Liver (tissue), 9 donors: ENCODE measurements around the gene PARP9. TPM values are rescaled to one million over a fixed set of nuclear protein-coding genes. Genes with fewer than 3 reads are reported as not detected.

Experiments
- DNase-seq: peaks from one replicate; pipeline ENCODE4 v3.0.0-alpha.2; 2017; ENCODE audit warnings: low spot score
- H3K27ac ChIP-seq, 2 donors: one replicate each; pipeline ENCODE4 v1.7.0; 2013; ENCODE audit warnings: inconsistent platforms in 2 of 2, low read length in 2 of 2, control low read depth in 1 of 2, low read depth in 1 of 2, mild to moderate bottlenecking in 1 of 2
- H3K27me3 ChIP-seq, 4 donors: one replicate each; pipeline versions ENCODE4 v1.6.1 to v1.7.0; 2013; ENCODE audit warnings: low read length in 3 of 4, inconsistent platforms in 1 of 4, mild to moderate bottlenecking in 1 of 4, moderate library complexity in 1 of 4; ENCODE audit not compliant: control insufficient read depth in 4 of 4, insufficient read depth in 4 of 4
- H3K36me3 ChIP-seq, 4 donors: one replicate each; pipeline versions ENCODE4 v1.6.1 to v1.7.0; 2013; ENCODE audit warnings: low read length in 3 of 4, mild to moderate bottlenecking in 3 of 4, low read depth in 1 of 4, moderate library complexity in 1 of 4; ENCODE audit not compliant: control insufficient read depth in 4 of 4, insufficient read depth in 3 of 4
- H3K4me1 ChIP-seq, 4 donors: one replicate each; pipeline versions ENCODE4 v1.6.1 to v1.7.0; 2013; ENCODE audit warnings: low read length in 3 of 4, mild to moderate bottlenecking in 3 of 4, moderate library complexity in 1 of 4; ENCODE audit not compliant: control insufficient read depth in 4 of 4, insufficient read depth in 4 of 4
- H3K4me3 ChIP-seq, 3 donors: one replicate each; pipeline versions ENCODE4 v1.6.1 to v1.7.0; 2013; ENCODE audit warnings: low read length in 3 of 3, control low read depth in 1 of 3, low read depth in 1 of 3, mild to moderate bottlenecking in 1 of 3
- H3K9ac ChIP-seq, 2 donors: one replicate each; pipeline ENCODE4 v1.7.0; 2013; ENCODE audit warnings: low read length in 2 of 2, mild to moderate bottlenecking in 2 of 2, moderate library complexity in 2 of 2, control low read depth in 1 of 2, low read depth in 1 of 2
- H3K9me3 ChIP-seq, 4 donors: one replicate each; pipeline versions ENCODE4 v1.6.1 to v1.7.0; 2013; ENCODE audit warnings: low read length in 3 of 4; ENCODE audit not compliant: control insufficient read depth in 4 of 4
- ATF3 ChIP-seq: IDR thresholded peaks from 2 replicates; pipeline ENCODE4 v1.6.1; 2016; ENCODE audit warnings: antibody characterized with exemption
- EGR1 ChIP-seq, 2 donors: IDR thresholded peaks; 2 replicates each; pipeline ENCODE4 v1.6.1; 2016 to 2018; ENCODE audit warnings: antibody characterized with exemption in 2 of 2, low read depth in 2 of 2
- FOXA1 ChIP-seq: IDR thresholded peaks from 2 replicates; pipeline ENCODE4 v1.6.1; 2016; ENCODE audit warnings: antibody characterized with exemption
- FOXA2 ChIP-seq: IDR thresholded peaks from 2 replicates; pipeline ENCODE4 v1.6.1; 2016; ENCODE audit warnings: antibody characterized with exemption
- GABPA ChIP-seq, 2 donors: IDR thresholded peaks in 1 of 2; conservative IDR thresholded peaks in 1 of 2; 2 replicates each; pipeline ENCODE4 v1.6.1; 2016; ENCODE audit warnings: antibody characterized with exemption in 2 of 2, mild to moderate bottlenecking in 1 of 2, moderate library complexity in 1 of 2
- HNF4A ChIP-seq, 2 donors: conservative IDR thresholded peaks; 2 replicates each; pipeline ENCODE4 v1.6.1; 2016; ENCODE audit warnings: antibody characterized with exemption in 2 of 2, mild to moderate bottlenecking in 2 of 2
- HNF4G ChIP-seq: IDR thresholded peaks from 2 replicates; pipeline ENCODE4 v1.6.1; 2016; ENCODE audit warnings: antibody characterized with exemption
- JUND ChIP-seq, 2 donors: IDR thresholded peaks; 2 replicates each; pipeline ENCODE4 v1.6.1; 2016; ENCODE audit warnings: antibody characterized with exemption in 2 of 2
- MAX ChIP-seq: IDR thresholded peaks from 2 replicates; pipeline ENCODE4 v1.6.1; 2016; ENCODE audit warnings: antibody characterized with exemption
- NR2F2 ChIP-seq: IDR thresholded peaks from 2 replicates; pipeline ENCODE4 v1.6.1; 2016; ENCODE audit warnings: antibody characterized with exemption
- RAD21 ChIP-seq, 2 donors: IDR thresholded peaks; 2 replicates each; pipeline ENCODE4 v1.6.1; 2016; ENCODE audit warnings: antibody characterized with exemption in 2 of 2, mild to moderate bottlenecking in 2 of 2
- REST ChIP-seq: IDR thresholded peaks from 2 replicates; pipeline ENCODE4 v1.6.1; 2016; ENCODE audit warnings: antibody characterized with exemption, mild to moderate bottlenecking
- RXRA ChIP-seq, 2 donors: IDR thresholded peaks; 2 replicates each; pipeline ENCODE4 v1.6.1; 2017 to 2018; ENCODE audit warnings: antibody characterized with exemption in 2 of 2, mild to moderate bottlenecking in 1 of 2
- SP1 ChIP-seq: IDR thresholded peaks from 2 replicates; pipeline ENCODE4 v1.6.1; 2018; ENCODE audit warnings: antibody characterized with exemption, mild to moderate bottlenecking
- TAF1 ChIP-seq: conservative IDR thresholded peaks from 2 replicates; pipeline ENCODE4 v1.6.1; 2016; ENCODE audit warnings: antibody characterized with exemption, mild to moderate bottlenecking
- YY1 ChIP-seq: IDR thresholded peaks from 2 replicates; pipeline ENCODE4 v1.6.1; 2016; ENCODE audit warnings: antibody characterized with exemption, mild to moderate bottlenecking
- ZBTB33 ChIP-seq: IDR thresholded peaks from 2 replicates; pipeline ENCODE4 v1.6.1; 2016; ENCODE audit warnings: antibody characterized with exemption
- WGBS: extraction: QIAGEN DNeasy Blood & Tissue Kit; methylation state at CpG from one replicate; pipeline ENCODE4 v1.1.7; 2013; 5-methylcytosine and 5-hydroxymethylcytosine counted together
- polyA plus RNA-seq, 2 donors: library from polyadenylated mRNA; stranded (reverse) in 1 of 2; unstranded in 1 of 2; fragments of 200-250 nt in 1 of 2; fragments of >200 nt in 1 of 2; fragmentation: Nextera tagmentation in 1 of 2; extraction: Ambion mirVana in 1 of 2; gene quantifications; one replicate each; pipeline versions ENCODE4 v1.2.1 to v1.2.3, GENCODE V29; 2013 to 2015
- total RNA-seq, 2 donors: library from RNA; depleted of rRNA; stranded (reverse); fragments of >200 nt; gene quantifications; one replicate each; pipeline ENCODE4 v1.2.3, GENCODE V29; 2014
- TF ChIP-seq, protein P1 (sequence below): fragments of 150-350 bp; IDR thresholded peaks from 2 replicates; pipeline ENCODE4 v1.5.1; 2017; ENCODE audit warnings: improper control_type of control experiment, low read depth, low read length; ENCODE audit not compliant: missing input control
- donor health status: healthy.
- donor health status: healthy.
- donor health status: healthy.
- donor health status: healthy.
- donor health status: healthy.

Gene PARP9
- total and polyA plus RNA-seq, 4 donors, result 34.8 to 74.0 (median 48.9) TPM

DNA sequence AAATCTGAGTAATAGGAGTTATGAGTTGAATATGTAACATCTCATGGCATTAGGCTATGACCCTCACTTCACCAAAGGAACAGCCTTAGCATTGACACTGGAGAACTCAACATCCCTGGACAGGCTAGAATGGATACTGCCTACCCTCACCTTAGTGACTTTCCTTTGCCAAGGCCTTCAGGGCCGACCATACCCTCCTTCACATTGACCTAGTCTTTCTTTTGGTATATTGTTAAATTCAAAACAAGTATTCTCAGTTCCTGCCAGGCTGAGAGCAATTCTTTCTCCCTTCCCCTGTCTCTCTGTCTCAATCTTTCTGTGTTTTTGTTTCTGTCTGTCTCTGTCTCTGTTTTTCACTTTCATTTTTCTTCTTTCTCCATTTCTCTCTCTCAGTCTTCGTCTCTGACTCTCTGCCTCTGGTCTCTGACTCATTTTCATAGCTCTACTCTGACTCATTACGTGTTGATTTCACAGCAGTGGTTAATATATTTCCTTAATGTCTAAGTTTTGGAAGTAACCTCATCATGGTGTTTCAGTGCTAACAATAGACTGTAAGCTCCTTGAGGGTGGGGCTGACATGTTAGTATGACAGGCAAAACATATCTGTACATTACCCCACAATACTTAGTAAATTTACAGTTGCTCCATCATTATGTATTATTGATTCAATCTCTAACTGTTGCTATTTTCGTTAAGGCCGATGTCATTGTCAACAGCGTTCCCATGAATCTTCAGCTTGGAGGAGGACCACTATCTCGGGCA is 45.9 kb upstream of the PARP9 start (continued):
- TF ChIP-seq, protein P1, sequence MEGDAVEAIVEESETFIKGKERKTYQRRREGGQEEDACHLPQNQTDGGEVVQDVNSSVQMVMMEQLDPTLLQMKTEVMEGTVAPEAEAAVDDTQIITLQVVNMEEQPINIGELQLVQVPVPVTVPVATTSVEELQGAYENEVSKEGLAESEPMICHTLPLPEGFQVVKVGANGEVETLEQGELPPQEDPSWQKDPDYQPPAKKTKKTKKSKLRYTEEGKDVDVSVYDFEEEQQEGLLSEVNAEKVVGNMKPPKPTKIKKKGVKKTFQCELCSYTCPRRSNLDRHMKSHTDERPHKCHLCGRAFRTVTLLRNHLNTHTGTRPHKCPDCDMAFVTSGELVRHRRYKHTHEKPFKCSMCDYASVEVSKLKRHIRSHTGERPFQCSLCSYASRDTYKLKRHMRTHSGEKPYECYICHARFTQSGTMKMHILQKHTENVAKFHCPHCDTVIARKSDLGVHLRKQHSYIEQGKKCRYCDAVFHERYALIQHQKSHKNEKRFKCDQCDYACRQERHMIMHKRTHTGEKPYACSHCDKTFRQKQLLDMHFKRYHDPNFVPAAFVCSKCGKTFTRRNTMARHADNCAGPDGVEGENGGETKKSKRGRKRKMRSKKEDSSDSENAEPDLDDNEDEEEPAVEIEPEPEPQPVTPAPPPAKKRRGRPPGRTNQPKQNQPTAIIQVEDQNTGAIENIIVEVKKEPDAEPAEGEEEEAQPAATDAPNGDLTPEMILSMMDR, result no peak
- TF ChIP-seq ATF3, result no peak
- no peak for TF ChIP-seq EGR1 (IDR thresholded peaks at IDR 0.05; ENCODE audit: low read depth in 2 of 2)
- no peak for TF ChIP-seq YY1
- no peak for TF ChIP-seq NR2F2
- TF ChIP-seq SP1, result no peak
- TF ChIP-seq FOXA2, result no peak
- TF ChIP-seq JUND (IDR thresholded peaks at IDR 0.05), result no peak
- no peak for TF ChIP-seq FOXA1
- TF ChIP-seq HNF4A (conservative IDR thresholded peaks at IDR 0.05), result no peak

DNA sequence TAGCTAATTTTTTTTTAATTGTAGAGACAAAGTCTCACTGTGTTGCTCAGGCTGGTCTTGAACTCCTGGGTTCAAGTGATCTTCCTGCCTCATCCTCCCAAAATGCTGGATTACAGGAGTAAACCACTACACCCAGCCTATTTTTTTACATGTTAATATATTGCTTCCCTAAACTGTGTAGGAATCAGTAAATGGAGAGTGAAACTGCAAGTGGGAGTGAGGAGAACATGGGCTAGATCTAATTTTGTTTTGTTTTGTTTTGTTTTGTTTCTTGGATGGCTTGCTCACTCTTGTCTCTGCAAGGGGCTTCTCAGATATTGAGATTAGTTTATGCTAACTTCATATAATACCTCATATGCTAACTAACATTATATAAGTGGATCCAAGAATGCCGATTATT is 44.8 kb upstream of the PARP9 start:
- H3K27me3 ChIP-seq, result no peaks in the 10 kb centered on the region
- H3K9me3 ChIP-seq, result no peaks in the 10 kb centered on the region
- no peaks in the 10 kb centered on the region for H3K36me3 ChIP-seq
- no peak overlapping the region for H3K27ac ChIP-seq
- H3K9ac ChIP-seq, result no peak overlapping the region
- H3K4me1 ChIP-seq, result no peaks in the 10 kb centered on the region
- no peak for TF ChIP-seq GABPA (IDR thresholded peaks at IDR 0.05 in 1 of 2, conservative IDR thresholded peaks at IDR 0.05 in 1 of 2)
- no peak for TF ChIP-seq SP1
- TF ChIP-seq EGR1 (IDR thresholded peaks at IDR 0.05; ENCODE audit: low read depth in 2 of 2), result no peak
- TF ChIP-seq MAX, result no peak
- TF ChIP-seq HNF4A (conservative IDR thresholded peaks at IDR 0.05), result no peak
- TF ChIP-seq, protein P1, result no peak
- TF ChIP-seq FOXA2, result no peak
- no peak for TF ChIP-seq TAF1
- no peak for TF ChIP-seq YY1
- no peak for TF ChIP-seq FOXA1
- TF ChIP-seq HNF4G, result no peak
- no peak for TF ChIP-seq RXRA (IDR thresholded peaks at IDR 0.05)
- TF ChIP-seq REST, result no peak
- no peak for TF ChIP-seq JUND (IDR thresholded peaks at IDR 0.05)
- no peak for TF ChIP-seq ZBTB33
- TF ChIP-seq NR2F2, result no peak
- TF ChIP-seq ATF3, result no peak
- no peak for TF ChIP-seq RAD21 (IDR thresholded peaks at IDR 0.05)
- no peak for DNase-seq
- 97% methylated on average over 1 of the region's 1 CpG for WGBS
- no peak overlapping the region for H3K4me3 ChIP-seq
